ENCODE results near the gene TENM3.

Gene TENM3

DNA sequence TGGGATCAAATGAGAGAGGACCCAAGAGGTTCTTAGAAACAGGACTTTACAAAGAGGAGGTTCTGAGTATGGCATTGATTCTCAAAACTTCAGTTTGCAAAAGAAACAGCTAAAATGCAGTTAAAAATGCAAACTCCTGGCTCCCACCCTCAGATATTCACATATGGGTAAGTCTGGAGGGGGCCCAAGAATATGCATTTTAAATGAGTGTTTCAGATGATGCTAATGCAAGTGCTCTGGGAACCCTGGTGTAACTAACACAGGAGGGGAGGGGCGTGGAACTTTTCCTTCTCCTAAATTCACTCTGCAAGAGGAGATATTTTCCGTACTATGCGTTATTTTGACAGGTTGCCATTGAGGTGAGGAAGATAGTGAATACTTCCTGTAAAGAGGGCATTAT, 168.2 kb downstream of the TENM3 start:
- H3K14ac ChIP-seq (ENCODE audit: low read length), result no peak overlapping the region
- no peak for DNase-seq (ENCODE audit: low spot score)
- no peak overlapping the region for H3K18ac ChIP-seq (ENCODE audit: low read length)
- WGBS, 2 donors (ENCODE audit: extremely low coverage in 2 of 2, insufficient read length in 2 of 2, insufficient replicate concordance in 1 of 2), result no CpG with 5 or more reads among the region's 3 CpGs
- no peaks in the 10 kb centered on the region for H3K4me1 ChIP-seq (ENCODE audit: control insufficient read depth in 2 of 2, insufficient read depth in 1 of 2, low read depth in 1 of 2, low read length in 2 of 2)
- no peak overlapping the region for H3K4me2 ChIP-seq (ENCODE audit: insufficient read depth, low read length, poor library complexity, severe bottlenecking)
- no peak overlapping the region for H4K91ac ChIP-seq (ENCODE audit: low read depth, low read length, poor library complexity)
- peaks cover 2 to 29% of the 10 kb centered on the region in 2 donors for H3K9me3 ChIP-seq (replicated peaks in 1 of 2; ENCODE audit: control insufficient read depth in 2 of 2, insufficient read depth in 1 of 2, low read depth in 1 of 2, low read length in 2 of 2)
- H2BK15ac ChIP-seq (ENCODE audit: low read length), result no peak overlapping the region
- no peak overlapping the region for H2AK5ac ChIP-seq (ENCODE audit: low read depth, low read length)
- H2BK12ac ChIP-seq (ENCODE audit: low read length), result no peak overlapping the region
- no peak overlapping the region for H3K4ac ChIP-seq (ENCODE audit: low read length)
- no peaks in the 10 kb centered on the region for H3K79me1 ChIP-seq (ENCODE audit: low read depth, low read length)
- no peak overlapping the region for H2AFZ ChIP-seq (ENCODE audit: low read length)
- H3K4me3 ChIP-seq (ENCODE audit: low read length in 2 of 2), result no peak overlapping the region
- H3K9ac ChIP-seq (ENCODE audit: low read depth, low read length, poor library complexity), result no peak overlapping the region
- no peak overlapping the region for H3K23ac ChIP-seq (ENCODE audit: low read depth, low read length, poor library complexity)
- H3K27me3 ChIP-seq (ENCODE audit: control insufficient read depth in 3 of 3, insufficient read depth in 3 of 3, low read depth in 1 of 3, low read length in 3 of 3), result no peaks in the 10 kb centered on the region
- no peak overlapping the region for H2BK5ac ChIP-seq (ENCODE audit: low read length)
- no peak overlapping the region for H3K27ac ChIP-seq (replicated peaks; ENCODE audit: low read length)
- H3K36me3 ChIP-seq (replicated peaks in 1 of 2; ENCODE audit: control insufficient read depth in 2 of 2, insufficient read depth in 2 of 2, low read length in 2 of 2), result peaks cover 3 to 16% of the 10 kb centered on the region in 2 donors
- no peak overlapping the region for H2BK120ac ChIP-seq (ENCODE audit: low read depth, low read length)
- no peak overlapping the region for H4K8ac ChIP-seq (ENCODE audit: low read depth, low read length)

DNA sequence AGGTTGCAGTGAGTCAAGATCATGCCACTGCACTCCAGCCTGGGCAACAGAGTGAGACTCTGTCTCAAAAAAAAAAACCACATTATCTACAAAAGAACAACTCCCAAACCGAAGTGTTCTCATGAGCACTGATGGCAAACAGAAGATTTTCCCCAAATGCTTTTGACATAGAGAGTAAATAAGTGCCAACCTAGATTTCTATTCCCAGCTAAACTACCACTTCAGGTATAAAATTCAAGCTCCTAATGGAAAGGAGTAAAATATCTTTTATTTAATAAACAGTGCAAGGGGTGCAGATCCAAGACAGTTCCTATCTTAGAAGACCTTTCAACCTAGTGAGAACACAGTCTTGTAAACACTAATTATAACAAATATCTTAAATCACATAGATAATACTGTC, 170.3 kb downstream of the TENM3 start:
- no peak overlapping the region for H2BK12ac ChIP-seq (ENCODE audit: low read length)
- H3K14ac ChIP-seq (ENCODE audit: low read length), result no peak overlapping the region
- no peaks in the 10 kb centered on the region for H3K4me1 ChIP-seq (ENCODE audit: control insufficient read depth in 2 of 2, insufficient read depth in 1 of 2, low read depth in 1 of 2, low read length in 2 of 2)
- H3K79me1 ChIP-seq (ENCODE audit: low read depth, low read length), result no peaks in the 10 kb centered on the region
- H4K91ac ChIP-seq (ENCODE audit: low read depth, low read length, poor library complexity), result no peak overlapping the region
- H2AK5ac ChIP-seq (ENCODE audit: low read depth, low read length), result no peak overlapping the region
- H2AFZ ChIP-seq (ENCODE audit: low read length), result no peak overlapping the region
- no peak overlapping the region for H3K18ac ChIP-seq (ENCODE audit: low read length)
- DNase-seq (ENCODE audit: low spot score), result no peak
- H2BK5ac ChIP-seq (ENCODE audit: low read length), result no peak overlapping the region
- no peak overlapping the region for H3K4me2 ChIP-seq (ENCODE audit: insufficient read depth, low read length, poor library complexity, severe bottlenecking)
- no peak overlapping the region for H3K4me3 ChIP-seq (ENCODE audit: low read length in 2 of 2)
- H3K27me3 ChIP-seq (ENCODE audit: control insufficient read depth in 3 of 3, insufficient read depth in 3 of 3, low read depth in 1 of 3, low read length in 3 of 3), result no peaks in the 10 kb centered on the region
- H3K27ac ChIP-seq (replicated peaks; ENCODE audit: low read length), result no peak overlapping the region
- peaks cover 3 to 16% of the 10 kb centered on the region in 2 donors for H3K36me3 ChIP-seq (replicated peaks in 1 of 2; ENCODE audit: control insufficient read depth in 2 of 2, insufficient read depth in 2 of 2, low read length in 2 of 2)
- no peak overlapping the region for H3K9ac ChIP-seq (ENCODE audit: low read depth, low read length, poor library complexity)
- H3K23ac ChIP-seq (ENCODE audit: low read depth, low read length, poor library complexity), result no peak overlapping the region
- H4K8ac ChIP-seq (ENCODE audit: low read depth, low read length), result no peak overlapping the region
- H2BK120ac ChIP-seq (ENCODE audit: low read depth, low read length), result no peak overlapping the region
- WGBS, 2 donors (ENCODE audit: extremely low coverage in 2 of 2, insufficient read length in 2 of 2, insufficient replicate concordance in 1 of 2), result no CpG with 5 or more reads among the region's 1 CpG
- H3K4ac ChIP-seq (ENCODE audit: low read length), result no peak overlapping the region
- H3K9me3 ChIP-seq (replicated peaks in 1 of 2; ENCODE audit: control insufficient read depth in 2 of 2, insufficient read depth in 1 of 2, low read depth in 1 of 2, low read length in 2 of 2), result peaks cover 2 to 29% of the 10 kb centered on the region in 2 donors
- no peak overlapping the region for H2BK15ac ChIP-seq (ENCODE audit: low read length)

DNA sequence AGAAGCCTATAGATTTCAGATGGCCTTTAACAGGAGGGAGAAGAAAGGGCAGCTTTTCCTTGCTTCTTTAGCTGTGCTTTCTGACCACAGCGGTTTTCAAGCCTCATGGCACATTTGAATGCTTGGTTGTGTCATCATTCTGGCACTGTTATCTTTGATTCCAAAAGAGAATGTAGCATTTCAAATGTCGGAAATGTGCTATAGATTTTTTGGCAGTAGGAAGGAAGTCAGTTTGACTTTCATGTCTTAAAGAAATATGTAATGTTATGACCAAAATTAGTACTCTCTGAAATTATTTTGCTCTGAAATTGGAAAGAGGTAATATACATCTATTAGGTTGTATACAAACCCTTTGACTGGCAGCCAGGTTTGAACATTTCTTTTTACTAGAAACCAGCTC, 171.9 kb downstream of the TENM3 start:
- Histone ChIP-seq H3K9ac (ENCODE audit: low read depth, low read length, poor library complexity) (no peak overlapping the region), H4K91ac (ENCODE audit: low read depth, low read length, poor library complexity) (no peak overlapping the region), H3K4me2 (ENCODE audit: insufficient read depth, low read length, poor library complexity, severe bottlenecking) (no peak overlapping the region), H3K9me3 (replicated peaks in 1 of 2; ENCODE audit: control insufficient read depth in 2 of 2, insufficient read depth in 1 of 2, low read depth in 1 of 2, low read length in 2 of 2) (peaks cover 2 to 31% of the 10 kb centered on the region in 2 donors), H3K14ac (ENCODE audit: low read length) (no peak overlapping the region), H3K4me1 (ENCODE audit: control insufficient read depth in 2 of 2, insufficient read depth in 1 of 2, low read depth in 1 of 2, low read length in 2 of 2) (no peaks in the 10 kb centered on the region), H3K4ac (ENCODE audit: low read length) (no peak overlapping the region), H3K18ac (ENCODE audit: low read length) (no peak overlapping the region), H3K27ac (replicated peaks; ENCODE audit: low read length) (no peak overlapping the region), H3K23ac (ENCODE audit: low read depth, low read length, poor library complexity) (no peak overlapping the region), H2BK12ac (ENCODE audit: low read length) (no peak overlapping the region), H2AK5ac (ENCODE audit: low read depth, low read length) (no peak overlapping the region), H2BK120ac (ENCODE audit: low read depth, low read length) (no peak overlapping the region), H3K79me1 (ENCODE audit: low read depth, low read length) (no peaks in the 10 kb centered on the region), H3K36me3 (replicated peaks in 1 of 2; ENCODE audit: control insufficient read depth in 2 of 2, insufficient read depth in 2 of 2, low read length in 2 of 2) (peaks cover 0 to 16% of the 10 kb centered on the region in 2 donors), H4K8ac (ENCODE audit: low read depth, low read length) (no peak overlapping the region), H2BK5ac (ENCODE audit: low read length) (no peak overlapping the region), H3K4me3 (ENCODE audit: low read length in 2 of 2) (no peak overlapping the region), H2AFZ (ENCODE audit: low read length) (no peak overlapping the region), H2BK15ac (ENCODE audit: low read length) (no peak overlapping the region), H3K27me3 (ENCODE audit: control insufficient read depth in 3 of 3, insufficient read depth in 3 of 3, low read depth in 1 of 3, low read length in 3 of 3) (no peaks in the 10 kb centered on the region)
- DNase-seq (ENCODE audit: low spot score), result no peak
- WGBS, 2 donors (ENCODE audit: extremely low coverage in 2 of 2, insufficient read length in 2 of 2, insufficient replicate concordance in 1 of 2), result no CpG with 5 or more reads among the region's 2 CpGs

DNA sequence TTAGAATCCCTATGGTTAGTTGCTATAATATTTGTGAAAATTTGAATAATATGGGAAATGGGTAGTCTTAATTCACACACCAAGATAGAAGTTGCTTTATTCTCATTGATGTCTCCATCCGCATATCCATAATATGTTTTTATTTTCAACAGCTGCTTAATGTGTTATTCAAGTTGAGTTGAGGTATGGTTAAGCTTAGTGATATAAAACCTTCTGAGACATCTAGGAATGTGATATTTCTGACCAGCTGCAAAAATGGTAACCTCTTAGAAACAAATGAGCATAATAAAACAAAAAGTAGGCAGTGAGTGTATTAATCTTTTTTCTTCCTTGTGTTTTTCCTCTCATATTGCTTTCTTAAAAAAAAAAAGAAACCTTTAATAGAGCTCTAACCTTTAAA, 172.9 kb downstream of the TENM3 start:
- H2BK120ac ChIP-seq (ENCODE audit: low read depth, low read length), result no peak overlapping the region
- no peaks in the 10 kb centered on the region for H3K27me3 ChIP-seq (ENCODE audit: control insufficient read depth in 3 of 3, insufficient read depth in 3 of 3, low read depth in 1 of 3, low read length in 3 of 3)
- WGBS, 2 donors (ENCODE audit: extremely low coverage in 2 of 2, insufficient read length in 2 of 2, insufficient replicate concordance in 1 of 2), result no CpG with 5 or more reads among the region's 1 CpG
- no peak overlapping the region for H3K23ac ChIP-seq (ENCODE audit: low read depth, low read length, poor library complexity)
- no peaks in the 10 kb centered on the region for H3K79me1 ChIP-seq (ENCODE audit: low read depth, low read length)
- no peak overlapping the region for H4K8ac ChIP-seq (ENCODE audit: low read depth, low read length)
- no peak overlapping the region for H2AFZ ChIP-seq (ENCODE audit: low read length)
- H3K36me3 ChIP-seq (replicated peaks in 1 of 2; ENCODE audit: control insufficient read depth in 2 of 2, insufficient read depth in 2 of 2, low read length in 2 of 2), result peaks cover 0 to 8% of the 10 kb centered on the region in 2 donors
- no peak overlapping the region for H2BK12ac ChIP-seq (ENCODE audit: low read length)
- no peak overlapping the region for H3K9ac ChIP-seq (ENCODE audit: low read depth, low read length, poor library complexity)
- no peak overlapping the region for H4K91ac ChIP-seq (ENCODE audit: low read depth, low read length, poor library complexity)
- no peak overlapping the region for H3K27ac ChIP-seq (replicated peaks; ENCODE audit: low read length)
- no peak overlapping the region for H3K14ac ChIP-seq (ENCODE audit: low read length)
- H3K4me3 ChIP-seq (ENCODE audit: low read length in 2 of 2), result no peak overlapping the region
- no peak overlapping the region for H2BK5ac ChIP-seq (ENCODE audit: low read length)
- H3K18ac ChIP-seq (ENCODE audit: low read length), result no peak overlapping the region
- H3K4ac ChIP-seq (ENCODE audit: low read length), result no peak overlapping the region
- peaks cover 2 to 26% of the 10 kb centered on the region in 2 donors for H3K9me3 ChIP-seq (replicated peaks in 1 of 2; ENCODE audit: control insufficient read depth in 2 of 2, insufficient read depth in 1 of 2, low read depth in 1 of 2, low read length in 2 of 2)
- DNase-seq (ENCODE audit: low spot score), result no peak
- H3K4me1 ChIP-seq (ENCODE audit: control insufficient read depth in 2 of 2, insufficient read depth in 1 of 2, low read depth in 1 of 2, low read length in 2 of 2), result no peaks in the 10 kb centered on the region
- H3K4me2 ChIP-seq (ENCODE audit: insufficient read depth, low read length, poor library complexity, severe bottlenecking), result no peak overlapping the region
- no peak overlapping the region for H2BK15ac ChIP-seq (ENCODE audit: low read length)
- H2AK5ac ChIP-seq (ENCODE audit: low read depth, low read length), result no peak overlapping the region

Data from neuronal stem cell (in vitro differentiated cells).